NCI-H2107 (cell line): ENCODE measurements around the gene SRRT.

Experiments used
- DNase-seq: peaks from one replicate; lab custom pipeline; 2025; lab: John Stamatoyannopoulos, UW

Gene SRRT

DNA sequence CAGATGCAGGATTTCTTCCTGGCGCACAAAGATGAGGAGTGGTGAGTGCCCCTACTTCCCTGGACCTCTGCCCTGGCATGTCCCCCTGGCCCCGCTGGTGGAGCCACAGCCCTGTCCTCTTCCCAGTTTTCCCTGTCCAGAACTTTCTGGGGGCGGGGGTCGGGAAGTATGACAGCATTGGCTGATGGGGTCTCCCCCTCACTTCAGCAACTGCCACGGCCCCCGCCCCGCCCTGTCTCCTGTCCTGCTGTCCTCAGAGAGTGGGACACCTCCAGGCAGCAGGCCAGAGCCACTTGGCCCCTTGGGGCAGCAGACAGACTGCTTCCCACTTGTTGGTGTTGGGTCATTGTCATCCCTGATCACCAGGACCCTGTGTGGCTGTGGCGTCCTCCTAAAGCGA is 7.3 kb downstream of the SRRT start:
- no peak for DNase-seq

DNA sequence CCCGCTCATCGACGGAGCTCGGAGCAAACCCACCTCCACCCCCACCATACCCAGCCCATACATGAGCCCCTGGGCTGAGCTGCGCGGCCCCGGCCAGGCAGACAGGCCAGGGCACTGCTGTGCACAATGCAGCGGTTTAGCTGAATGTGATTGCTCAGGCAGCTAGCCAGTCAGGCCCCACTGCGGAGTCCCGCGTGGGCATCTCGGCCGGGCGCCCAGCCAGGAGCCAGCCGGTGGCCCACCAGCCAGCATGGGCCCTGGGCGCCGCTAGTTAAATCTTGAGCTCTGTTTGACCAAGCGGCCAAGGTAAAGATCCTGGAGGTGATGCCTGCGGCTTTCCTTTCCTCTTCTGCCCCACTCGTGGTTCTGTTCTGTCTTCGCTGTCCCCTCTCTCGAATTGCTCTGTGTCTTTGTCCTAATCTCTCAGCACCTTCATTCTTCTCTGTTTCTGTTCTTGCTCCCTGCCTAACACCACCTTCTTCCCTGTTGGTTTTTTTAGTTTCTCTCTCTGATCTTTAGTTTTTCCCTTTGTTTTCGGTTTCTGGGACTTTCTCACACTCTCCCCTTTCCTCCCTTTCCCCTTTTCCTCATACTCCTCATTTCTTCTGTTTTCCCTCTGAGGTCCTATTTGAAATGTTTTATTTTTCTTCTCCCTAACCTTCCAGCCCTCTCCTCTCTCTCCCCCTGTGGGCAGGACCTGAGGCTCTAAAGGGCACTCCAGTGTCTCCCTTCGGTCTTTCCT is 8.1 kb downstream of the SRRT start:
- DNase-seq: no peak

DNA sequence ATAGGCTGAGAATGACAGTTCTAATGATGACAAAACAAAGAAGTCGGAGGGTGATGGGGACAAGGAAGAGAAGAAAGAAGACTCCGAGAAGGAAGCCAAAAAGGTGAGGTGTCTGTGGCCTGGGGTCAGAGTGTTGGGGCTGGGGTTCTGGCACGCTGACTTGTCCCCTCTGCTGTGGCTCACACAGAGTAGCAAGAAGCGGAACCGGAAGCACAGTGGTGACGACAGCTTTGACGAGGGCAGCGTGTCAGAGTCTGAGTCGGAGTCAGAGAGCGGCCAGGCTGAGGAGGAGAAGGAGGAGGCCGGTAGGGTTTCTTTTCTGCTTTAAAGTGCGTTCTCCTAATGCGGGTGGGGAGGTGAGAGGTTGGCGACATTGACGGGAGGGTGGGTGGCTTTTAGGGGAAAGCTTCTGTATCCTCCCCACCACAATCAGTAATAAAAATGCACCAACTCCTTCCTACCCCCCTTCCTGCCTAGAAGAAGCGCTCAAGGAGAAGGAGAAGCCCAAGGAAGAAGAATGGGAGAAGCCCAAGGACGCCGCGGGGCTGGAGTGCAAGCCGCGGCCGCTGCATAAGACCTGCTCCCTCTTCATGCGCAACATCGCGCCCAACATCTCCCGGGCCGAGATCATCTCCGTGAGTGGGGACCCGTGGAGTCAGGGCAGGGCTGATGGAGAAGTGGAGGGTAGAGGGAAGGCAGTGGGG is 10.0 kb downstream of the SRRT start:
- no peak for DNase-seq

DNA sequence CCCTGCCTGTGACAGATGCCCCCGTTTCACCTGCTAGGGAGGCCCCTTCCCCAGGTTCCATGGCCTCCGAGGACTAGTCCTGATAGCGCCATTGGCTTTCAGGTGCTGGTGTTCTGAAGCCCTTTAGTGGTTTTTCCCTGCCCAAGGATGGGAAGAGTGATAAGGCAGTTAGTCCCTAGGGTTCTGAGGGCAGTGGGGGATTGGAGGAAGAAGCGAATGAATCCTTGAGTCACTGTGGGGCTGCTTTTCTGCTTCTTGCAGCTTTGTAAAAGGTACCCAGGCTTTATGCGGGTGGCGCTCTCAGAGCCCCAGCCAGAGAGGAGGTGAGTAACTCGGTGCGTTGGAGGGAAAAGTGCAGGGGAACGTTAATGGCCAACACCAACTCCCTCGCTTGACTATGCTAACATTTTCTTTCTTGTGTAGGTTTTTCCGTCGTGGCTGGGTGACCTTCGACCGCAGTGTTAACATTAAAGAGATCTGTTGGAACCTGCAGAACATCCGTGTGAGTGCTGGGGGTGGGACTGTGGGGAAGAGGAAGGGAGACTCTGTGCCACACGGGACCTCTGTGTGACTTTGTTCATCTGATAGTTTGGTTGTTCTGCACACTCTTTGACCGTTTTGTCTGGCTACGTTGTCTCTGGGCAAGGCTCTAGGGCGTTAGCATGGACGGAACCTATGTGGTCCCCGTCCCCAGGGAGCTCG is 10.7 kb downstream of the SRRT start:
- no peak for DNase-seq

- no peak for DNase-seq
Measured at GRCh38 chr7:100886142-100886935, 11.4 kb downstream of the SRRT start.

- DNase-seq: no peak
Measured at GRCh38 chr7:100886936-100887515, 12.1 kb downstream of the SRRT start.

GRCh38 chr7:100887516-100888290 is 12.8 kb downstream of the SRRT start:
- DNase-seq: no peak

- no peak for DNase-seq
Measured at GRCh38 chr7:100888291-100888987, 13.5 kb downstream of the SRRT start.

DNA sequence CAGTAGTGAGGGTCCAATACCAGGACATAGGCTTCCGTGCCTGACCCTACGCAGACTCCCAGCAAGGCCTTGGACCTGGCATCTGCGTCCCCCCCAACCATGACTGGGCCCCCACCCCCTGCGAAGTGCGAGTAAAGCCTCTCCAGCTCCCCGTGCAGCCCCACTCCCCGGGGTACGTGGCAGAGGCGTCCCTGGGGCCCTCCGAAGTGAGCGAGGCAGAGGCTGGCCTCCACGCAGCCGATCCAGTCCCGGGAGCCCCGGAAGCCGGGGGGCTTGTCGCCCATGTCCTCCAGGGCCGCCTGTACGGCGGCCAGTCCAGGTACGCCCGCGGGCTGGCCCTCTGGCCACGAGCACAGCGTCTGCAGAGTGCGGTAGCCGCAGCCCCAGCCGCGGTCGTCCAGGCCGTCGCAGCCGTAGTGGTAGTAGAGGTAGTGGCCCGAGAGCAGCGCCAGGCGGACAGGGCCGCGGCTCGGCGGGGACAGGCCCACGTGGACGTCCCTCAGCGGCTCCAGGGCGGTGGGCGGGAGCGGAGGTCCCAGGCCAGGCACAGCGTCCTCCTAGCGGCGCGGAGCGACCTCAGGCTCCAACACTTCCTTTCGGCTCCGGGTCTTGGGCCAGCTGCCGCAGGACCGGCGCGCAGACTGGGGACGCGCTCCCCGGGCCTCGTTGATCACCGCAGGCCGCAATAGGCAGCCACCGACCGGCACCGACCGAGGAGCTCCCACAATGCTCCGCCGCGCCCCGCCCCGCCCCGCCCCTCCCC is 14.3 kb downstream of the SRRT start, which contains the start of gene UFSP1:
UFSP1 (minus strand) TSS at position 728 of the 763 bp plus-strand sequence; CDS start at position 284, 444 bp downstream.
- no peak for DNase-seq

DNA sequence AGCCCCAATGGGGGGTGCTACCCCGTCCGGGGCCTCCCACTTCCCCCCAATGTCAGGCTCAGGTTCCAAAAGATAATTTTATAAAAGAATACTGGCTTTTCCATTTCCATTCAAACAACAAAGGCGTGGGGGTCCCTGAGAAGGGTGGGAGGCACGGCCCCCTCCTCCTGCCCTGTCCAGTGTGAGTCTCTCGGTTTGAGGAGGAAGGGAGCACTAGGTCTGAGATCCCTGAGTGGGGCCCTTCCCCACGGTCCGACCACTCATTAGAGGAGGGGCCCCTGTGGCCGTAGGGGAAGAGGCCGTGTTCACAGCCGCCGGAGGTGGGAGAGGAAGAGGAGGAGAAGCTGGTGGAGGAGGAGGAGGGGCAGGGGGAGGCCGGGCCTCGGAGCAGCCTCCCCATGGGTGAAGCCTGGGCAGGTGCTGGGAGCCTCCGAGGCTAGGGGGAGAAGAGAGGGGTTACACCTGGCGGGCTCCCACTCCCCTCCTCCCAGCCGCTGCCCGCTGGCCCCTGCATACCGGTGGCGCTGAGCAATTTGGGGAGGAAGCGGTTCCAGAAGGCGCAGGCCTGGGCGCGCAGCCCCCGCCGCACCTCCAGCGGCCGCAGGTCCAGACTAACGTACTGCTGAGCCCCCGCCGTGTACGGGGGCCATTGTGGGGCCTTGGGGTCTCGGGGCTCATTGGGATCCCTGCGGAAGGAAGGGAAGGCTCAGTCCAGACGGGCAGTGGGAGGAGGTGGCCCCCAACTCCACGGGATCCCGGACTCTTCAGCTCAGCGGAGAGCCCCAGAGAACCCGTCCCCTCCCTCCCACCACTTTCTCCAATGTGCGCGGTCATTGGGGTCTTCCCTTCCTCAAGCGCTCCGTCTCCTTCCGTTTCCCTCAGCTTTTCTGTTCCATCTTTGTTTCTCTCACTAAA is 16.0 kb downstream of the SRRT start:
- DNase-seq: no peak

DNA sequence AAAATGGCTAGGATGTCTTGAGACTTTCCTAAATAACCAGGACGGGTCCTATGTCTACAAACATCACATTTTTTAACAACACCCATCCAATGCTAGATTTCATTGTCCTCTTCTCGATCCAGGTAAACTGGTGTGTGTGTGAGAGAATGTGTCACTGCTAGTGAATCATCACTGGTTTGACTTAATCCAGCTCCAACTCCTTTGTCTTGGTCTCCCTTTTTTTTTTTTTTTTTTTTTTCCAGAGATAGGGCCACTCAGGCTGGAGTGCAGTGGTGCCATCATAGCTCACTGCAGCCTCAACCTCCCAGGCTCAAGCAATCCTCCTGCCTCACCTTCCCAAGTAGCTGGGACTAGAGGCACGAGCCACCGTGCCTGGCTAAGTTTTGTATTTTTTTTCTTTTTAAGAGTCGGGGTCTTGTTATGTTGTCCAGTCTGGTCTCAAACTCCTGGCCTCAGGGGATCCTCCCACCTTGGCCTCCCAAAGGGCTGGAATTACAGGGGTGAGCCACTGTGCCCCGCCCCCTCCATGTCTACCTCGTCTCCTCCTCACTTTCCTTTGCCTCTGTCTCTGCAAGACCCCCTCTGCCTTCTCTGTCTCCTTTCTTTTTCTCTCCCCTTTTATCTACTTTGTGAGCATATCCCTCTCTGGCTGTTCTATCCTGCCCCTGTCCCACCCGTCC is 16.8 kb downstream of the SRRT start:
- no peak for DNase-seq

DNA sequence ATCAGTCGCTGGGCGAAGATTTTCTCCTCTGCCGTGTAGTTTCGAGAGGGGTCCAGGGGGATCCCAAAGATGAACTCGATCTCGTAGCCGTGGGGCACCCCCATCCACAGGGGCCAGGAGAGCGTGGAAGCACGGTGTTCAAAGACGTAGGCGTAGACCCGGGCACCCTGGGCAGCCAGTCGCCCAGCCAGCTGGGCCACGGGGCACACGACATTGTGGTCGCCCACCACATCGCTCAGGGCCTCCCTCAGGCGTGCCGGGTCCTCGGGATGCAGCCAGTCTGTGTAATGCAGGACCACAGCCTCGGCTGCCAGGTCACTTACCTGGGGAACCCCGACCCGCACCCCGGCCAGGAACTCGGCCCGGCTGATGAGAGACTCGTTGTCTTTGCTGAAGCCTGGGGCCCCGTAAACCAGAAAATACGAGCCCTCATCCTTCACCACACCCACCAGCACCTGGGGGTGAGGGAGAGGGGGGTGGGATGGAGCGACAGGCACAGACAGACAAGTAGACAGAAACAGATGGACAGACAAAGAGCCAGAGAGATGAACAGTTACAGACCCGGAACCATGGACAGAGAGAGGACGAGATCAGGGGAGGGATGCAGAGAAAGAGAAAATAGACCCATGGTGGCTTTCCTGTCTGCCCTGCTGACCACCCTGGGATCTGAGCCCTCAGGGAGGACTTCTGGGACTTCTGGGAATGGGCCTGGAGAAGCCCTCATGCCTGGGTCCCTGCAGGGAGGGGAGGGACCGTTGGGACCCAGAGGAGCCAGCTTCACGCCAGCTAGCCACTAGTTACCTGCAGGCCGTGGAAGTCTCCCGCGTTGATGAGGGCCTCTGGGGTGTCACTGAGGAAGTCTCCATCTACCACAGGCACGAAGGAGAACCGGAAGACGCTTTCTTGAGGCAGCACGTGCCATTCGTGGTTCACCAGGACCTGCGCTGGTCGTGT is 17.7 kb downstream of the SRRT start:
- no peak for DNase-seq

GRCh38 chr7:100893318-100893895 is 18.5 kb downstream of the SRRT start:
- no peak for DNase-seq

DNA sequence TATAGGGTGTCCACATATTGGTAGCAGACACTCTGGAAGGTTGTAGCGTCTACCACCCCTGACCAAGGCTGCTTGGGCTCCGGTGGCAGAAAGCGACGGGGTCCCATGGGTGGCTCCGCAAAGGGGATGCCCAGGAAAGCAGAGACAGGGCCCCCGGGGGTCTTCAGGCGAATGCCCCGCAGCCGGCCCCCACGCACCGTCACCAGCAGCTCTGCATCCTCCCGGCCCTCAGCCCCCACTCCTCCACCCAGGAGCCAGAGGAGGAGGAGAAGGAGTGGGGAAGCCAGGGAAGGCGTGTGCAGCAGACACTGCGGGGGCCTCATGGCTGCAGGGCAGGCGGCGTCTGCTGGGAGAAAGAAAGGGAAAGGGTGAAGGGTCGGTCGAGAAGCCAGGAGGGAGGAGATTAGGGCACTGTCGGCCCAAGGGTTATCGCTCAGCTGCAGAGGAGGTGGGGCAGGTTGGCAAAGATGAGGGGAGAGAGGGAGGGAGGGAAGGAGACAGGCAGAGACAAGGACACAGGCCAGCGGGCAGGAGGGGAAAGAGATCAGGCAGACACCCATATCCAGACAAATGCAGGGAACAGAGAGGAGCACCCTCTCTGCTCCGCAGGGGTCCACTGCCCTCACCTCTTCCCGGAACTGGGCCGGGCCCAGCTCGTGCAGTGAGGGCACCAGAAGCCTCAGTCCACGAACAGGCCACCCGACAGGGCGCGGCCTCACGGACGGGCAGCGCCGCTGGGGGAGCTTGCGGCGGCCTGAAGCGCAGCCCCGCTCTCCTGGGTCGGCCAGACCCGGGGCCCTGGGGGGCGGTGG is 19.2 kb downstream of the SRRT start:
- no peak for DNase-seq
